PFSK-1 (cell line): Measurements from ENCODE around the gene KIAA1549.

ENCODE experiments used
- FOXP2 ChIP-seq: optimal IDR thresholded peaks from 2 replicates; pipeline ENCODE3; 2011; ENCODE audit warnings: borderline replicate concordance, control low read depth, inconsistent platforms; ENCODE audit not compliant: insufficient read depth; ENCODE audit errors: extremely low read length, extremely low read depth
- POLR2AphosphoS5 ChIP-seq: IDR thresholded peaks from 2 replicates; pipeline ENCODE4 v1.6.1; 2012; ENCODE audit warnings: low read depth, mild to moderate bottlenecking, control low read depth, low read length, moderate library complexity
- SIN3A ChIP-seq: IDR thresholded peaks from 2 replicates; pipeline ENCODE4 v1.6.1; 2012; ENCODE audit warnings: mild to moderate bottlenecking, low read length, moderate library complexity, borderline replicate concordance; ENCODE audit not compliant: insufficient read depth
- TAF1 ChIP-seq: IDR thresholded peaks from 2 replicates; pipeline ENCODE4 v1.6.1; 2012; ENCODE audit warnings: low read length, control low read depth, borderline replicate concordance; ENCODE audit not compliant: insufficient read depth
- TF ChIP-seq, protein P1 (sequence below), 2 experiments: IDR thresholded peaks; 2 replicates each; pipeline versions ENCODE4 v1.6.1 to v1.8.0; 2011 to 2012; ENCODE audit warnings: low read depth in 2 of 2, low read length in 2 of 2, control low read depth in 1 of 2, inconsistent platforms in 1 of 2, mild to moderate bottlenecking in 1 of 2, moderate library complexity in 1 of 2; ENCODE audit not compliant: insufficient read depth in 1 of 2

KIAA1549 gene

DNA sequence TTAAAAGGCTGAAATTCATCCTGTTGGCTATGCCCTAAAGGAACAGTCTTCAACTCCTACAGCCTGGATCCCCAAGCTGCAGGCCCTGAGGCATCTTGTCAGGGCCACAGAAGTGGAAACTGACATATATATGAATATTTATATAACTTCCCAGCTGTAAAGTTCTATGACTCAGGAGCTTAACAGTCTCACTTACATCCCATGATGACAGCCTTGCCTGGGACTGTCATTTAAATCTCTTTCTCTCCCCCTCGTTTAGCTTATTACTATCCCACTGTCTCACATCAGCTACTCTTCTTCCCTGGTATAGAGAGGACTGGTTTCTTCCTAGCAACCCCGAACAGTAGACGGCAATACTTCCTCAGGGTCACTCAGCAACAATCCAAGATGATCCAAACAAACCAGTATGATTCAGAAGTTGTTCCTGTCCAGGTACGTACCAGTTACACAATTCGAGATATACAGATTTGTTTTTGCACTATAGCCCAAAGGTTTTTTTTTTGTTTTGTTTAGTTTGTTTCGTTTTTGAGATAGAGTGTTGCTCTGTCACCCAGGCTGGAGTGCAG, 22.7 kb downstream of the KIAA1549 start:
- TF ChIP-seq, protein P1, sequence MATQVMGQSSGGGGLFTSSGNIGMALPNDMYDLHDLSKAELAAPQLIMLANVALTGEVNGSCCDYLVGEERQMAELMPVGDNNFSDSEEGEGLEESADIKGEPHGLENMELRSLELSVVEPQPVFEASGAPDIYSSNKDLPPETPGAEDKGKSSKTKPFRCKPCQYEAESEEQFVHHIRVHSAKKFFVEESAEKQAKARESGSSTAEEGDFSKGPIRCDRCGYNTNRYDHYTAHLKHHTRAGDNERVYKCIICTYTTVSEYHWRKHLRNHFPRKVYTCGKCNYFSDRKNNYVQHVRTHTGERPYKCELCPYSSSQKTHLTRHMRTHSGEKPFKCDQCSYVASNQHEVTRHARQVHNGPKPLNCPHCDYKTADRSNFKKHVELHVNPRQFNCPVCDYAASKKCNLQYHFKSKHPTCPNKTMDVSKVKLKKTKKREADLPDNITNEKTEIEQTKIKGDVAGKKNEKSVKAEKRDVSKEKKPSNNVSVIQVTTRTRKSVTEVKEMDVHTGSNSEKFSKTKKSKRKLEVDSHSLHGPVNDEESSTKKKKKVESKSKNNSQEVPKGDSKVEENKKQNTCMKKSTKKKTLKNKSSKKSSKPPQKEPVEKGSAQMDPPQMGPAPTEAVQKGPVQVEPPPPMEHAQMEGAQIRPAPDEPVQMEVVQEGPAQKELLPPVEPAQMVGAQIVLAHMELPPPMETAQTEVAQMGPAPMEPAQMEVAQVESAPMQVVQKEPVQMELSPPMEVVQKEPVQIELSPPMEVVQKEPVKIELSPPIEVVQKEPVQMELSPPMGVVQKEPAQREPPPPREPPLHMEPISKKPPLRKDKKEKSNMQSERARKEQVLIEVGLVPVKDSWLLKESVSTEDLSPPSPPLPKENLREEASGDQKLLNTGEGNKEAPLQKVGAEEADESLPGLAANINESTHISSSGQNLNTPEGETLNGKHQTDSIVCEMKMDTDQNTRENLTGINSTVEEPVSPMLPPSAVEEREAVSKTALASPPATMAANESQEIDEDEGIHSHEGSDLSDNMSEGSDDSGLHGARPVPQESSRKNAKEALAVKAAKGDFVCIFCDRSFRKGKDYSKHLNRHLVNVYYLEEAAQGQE (IDR thresholded peaks at IDR 0.05; ENCODE audit: insufficient read depth in 1 of 2, low read depth in 2 of 2, low read length in 2 of 2): no peak
- TF ChIP-seq FOXP2 (no peak), TAF1 (no peak), SIN3A (no peak), POLR2AphosphoS5 (no peak)

- TF ChIP-seq TAF1 (no peak), FOXP2 (no peak), POLR2AphosphoS5 (no peak), SIN3A (no peak)
- TF ChIP-seq, protein P1 (IDR thresholded peaks at IDR 0.05; ENCODE audit: insufficient read depth in 1 of 2, low read depth in 2 of 2, low read length in 2 of 2): no peak
Measured at GRCh38 chr7:138957753-138958390, 23.3 kb downstream of the KIAA1549 start.

- TF ChIP-seq POLR2AphosphoS5 (no peak), TAF1 (no peak), FOXP2 (no peak), SIN3A (no peak)
- TF ChIP-seq, protein P1 (IDR thresholded peaks at IDR 0.05; ENCODE audit: insufficient read depth in 1 of 2, low read depth in 2 of 2, low read length in 2 of 2): no peak
Measured at GRCh38 chr7:138957217-138957616, 24.0 kb downstream of the KIAA1549 start.

DNA sequence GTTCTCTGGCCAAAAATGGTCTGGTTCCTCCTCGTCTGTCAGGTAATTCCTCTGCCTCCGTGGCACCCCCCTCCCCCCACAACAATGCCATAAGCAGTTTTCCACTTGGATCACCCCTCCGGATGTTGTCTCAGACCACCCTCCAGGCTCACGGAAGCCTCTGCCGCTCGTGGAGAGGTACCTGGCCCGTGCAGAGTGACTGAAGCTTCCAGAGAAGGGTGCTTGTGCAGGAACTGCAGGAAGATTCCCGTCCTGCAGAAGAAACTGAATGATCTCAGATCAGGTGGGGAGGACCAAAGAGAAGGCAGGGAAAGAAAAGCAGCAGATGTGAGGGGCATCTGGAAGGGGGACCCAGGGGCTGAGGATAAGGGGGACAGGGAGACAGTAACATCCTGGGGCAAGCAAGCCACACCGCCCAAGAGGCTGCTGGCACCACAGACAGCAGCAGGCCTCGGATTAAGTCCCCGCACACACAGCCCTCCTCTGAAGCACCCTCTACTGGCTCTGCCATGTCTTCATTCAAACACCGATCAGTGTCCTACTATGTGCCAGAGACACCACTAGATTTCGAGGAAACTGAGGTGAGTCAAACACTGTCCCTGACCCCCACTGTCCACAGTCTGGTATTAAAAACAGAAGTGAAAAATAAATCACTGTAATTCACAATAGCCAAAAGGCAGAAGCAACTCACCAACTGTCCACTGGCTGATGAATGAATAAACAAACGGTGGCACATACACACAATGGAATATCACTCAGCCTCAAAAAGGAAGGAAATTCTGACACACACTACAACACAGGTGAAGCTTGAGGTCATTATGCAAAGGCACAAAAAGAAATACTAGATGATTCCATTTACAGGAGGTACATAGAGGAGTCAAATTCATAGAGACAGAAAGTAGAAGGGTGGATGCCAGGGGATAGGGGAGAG, 26.4 kb downstream of the KIAA1549 start:
- TF ChIP-seq SIN3A: no peak
- TF ChIP-seq POLR2AphosphoS5: no peak
- TF ChIP-seq TAF1: no peak
- TF ChIP-seq, protein P1 (IDR thresholded peaks at IDR 0.05; ENCODE audit: insufficient read depth in 1 of 2, low read depth in 2 of 2, low read length in 2 of 2): no peak
- TF ChIP-seq FOXP2: no peak
